Measurements from ENCODE around the gene CTNNBL1.
A peak's percentile ranks its signal among the peaks of the same experiment; 100 is the strongest.
"Not testable (repeated sequence)": the region's sequence is repeated elsewhere in the genome, so short reads cannot be mapped to it uniquely, and the experiment has no call there.

The CTNNBL1 gene

DNA sequence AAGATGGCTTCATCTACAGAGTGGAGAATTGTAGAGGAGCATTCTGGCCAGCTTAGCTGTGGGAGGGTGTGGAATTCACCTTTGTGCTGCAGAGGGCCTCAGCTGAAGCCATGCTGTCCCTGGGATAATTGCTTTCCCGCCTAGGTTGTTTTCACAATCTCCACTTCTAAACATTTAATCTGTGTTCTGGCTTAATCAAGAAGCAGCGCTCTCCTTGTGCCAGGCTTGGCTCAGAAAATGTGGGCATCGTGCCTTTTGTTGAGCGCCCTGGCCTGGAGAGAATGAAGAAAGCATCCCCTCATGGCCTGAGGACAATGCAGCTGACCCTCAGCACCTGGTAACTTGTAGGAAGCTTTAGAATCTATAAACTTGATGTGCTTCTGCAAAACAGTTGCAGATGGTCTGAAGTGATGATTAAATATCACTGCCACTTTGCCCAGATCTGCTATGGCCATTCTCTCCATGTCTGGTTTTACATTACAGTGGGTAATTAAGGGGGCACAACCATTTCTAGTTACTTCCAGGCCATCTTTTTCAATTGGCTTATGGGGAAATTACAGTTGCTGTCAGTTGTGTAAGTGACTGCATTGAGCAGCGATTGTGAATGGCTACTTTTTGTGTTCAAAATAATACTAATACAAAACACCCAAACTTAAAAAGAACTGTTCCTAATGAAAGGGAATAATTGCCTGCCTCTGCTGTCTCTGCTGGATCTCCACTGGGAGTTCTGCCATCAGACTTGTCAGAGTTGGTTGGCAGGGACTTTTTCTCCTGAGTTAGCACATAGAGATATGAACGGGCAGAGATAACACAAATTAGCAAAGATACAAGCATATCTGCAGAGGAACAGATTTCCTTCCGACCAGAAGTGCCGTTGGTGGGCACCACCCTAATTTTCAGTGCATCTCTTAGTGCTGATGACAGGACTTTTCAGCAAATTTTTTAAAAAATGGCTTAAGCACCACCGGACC is 18.4 kb downstream of the CTNNBL1 start:
- DNase-seq (ENCODE audit: low spot score) = no peak

DNA sequence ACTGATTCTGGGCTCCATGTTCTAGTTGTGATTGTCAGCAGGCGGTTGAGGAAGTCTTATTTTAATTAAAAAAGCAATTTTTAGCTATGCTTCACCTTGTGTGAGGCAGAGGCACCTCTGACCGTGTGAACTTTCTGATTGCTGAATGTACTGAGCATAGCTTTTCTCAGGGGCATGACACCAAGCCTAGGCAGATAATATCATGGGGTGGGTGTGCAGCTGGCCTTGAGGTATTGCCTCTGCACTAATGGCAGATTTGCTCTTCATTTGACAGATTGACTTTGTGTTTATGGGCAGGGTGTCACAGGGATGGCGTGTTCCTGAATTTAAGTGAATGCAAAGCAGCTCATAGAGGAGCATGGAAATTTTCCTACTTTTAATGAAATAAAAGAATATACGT is 19.6 kb downstream of the CTNNBL1 start:
- no peak for DNase-seq (ENCODE audit: low spot score)

DNA sequence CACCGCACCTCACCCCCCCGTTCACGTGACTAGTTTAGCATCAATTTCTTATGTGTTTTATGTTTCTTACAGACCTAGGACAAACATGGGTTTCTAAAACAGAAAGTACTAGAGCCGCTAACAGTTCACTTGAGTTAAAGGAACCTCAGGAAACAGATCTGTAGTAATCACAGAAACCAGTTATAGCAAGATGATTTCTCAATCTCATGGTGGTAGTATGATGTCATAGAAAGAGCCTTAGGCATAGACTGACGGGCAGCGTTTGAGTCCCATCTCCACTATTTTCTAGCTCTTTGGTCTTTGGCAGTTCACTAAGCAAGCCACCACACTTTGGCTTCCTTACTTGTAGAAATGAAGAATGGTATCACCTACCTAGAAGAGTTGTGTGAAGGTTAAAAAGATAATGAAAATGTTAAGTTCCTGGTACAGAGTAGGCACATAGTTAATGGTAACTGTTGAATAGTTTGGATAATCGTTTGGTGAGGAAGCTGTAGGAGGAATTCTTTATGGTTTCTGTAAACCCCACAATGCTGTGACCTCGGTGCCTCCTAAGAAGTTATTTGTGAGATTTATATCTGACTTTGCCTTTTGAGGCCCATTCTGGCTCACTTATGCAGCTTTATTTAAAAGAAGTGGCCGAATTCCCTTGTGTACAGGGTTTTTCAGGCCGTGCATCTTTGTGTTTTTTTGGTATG is 21.3 kb downstream of the CTNNBL1 start:
- no peak for DNase-seq (ENCODE audit: low spot score)

DNA sequence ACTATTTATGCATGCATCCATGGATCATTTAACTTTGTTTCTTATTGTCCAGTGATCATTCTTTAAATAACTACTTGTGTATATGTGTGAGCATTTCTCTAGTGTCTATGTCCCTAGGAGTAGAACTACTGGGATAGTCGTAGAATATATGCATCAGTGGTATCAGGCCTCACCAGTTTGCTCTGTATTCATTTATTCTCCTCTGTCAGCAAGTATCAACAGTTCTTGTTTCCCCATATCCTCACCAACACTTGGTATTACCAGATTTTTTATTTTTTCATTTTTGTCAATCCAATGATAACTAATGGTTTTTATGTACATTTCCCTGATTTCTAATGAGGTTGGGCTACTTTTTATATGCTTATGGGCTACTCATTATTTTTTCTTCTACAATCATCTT is 27.9 kb downstream of the CTNNBL1 start:
- no peak for DNase-seq (ENCODE audit: low spot score)

DNA sequence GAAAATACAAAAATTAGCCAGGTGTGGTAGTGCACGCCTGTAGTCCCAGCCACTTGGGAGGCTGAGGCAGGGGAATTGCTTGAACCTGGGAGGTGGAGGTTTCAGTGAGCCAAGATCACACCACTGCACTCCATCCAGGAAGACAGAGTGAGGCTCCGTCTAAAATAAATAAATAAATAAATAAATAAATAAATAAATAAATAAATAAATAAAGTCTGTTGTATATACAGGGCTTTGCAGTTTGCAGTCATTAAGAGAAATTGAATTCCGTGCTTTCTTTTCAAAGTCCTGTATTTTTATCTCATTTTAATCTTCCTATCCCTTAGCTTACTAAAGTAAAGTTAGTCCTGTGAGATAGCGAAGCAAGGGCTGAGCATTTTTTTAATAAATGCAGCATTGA is 28.5 kb downstream of the CTNNBL1 start:
- not testable (repeated sequence) for DNase-seq (ENCODE audit: low spot score)

DNA sequence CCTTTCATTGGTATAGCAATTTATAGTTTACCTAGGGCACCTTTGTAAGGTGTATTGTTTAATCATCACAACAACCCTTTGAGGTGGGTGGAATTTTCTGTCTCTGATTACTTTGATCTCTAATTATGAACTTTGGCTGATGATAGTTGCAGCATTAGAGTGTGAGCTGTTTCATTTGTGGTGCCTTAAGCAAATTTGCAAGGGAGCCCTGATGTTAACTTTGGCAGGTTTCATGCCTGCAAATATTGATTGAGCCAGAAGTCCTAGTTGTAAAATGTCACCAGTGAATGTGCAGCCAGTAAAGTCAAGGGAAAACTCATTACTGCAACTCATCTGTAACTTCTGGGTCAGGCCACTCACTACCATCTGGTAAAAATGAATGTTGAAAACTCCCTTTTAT is 29.8 kb downstream of the CTNNBL1 start:
- no peak for DNase-seq (ENCODE audit: low spot score)

DNA sequence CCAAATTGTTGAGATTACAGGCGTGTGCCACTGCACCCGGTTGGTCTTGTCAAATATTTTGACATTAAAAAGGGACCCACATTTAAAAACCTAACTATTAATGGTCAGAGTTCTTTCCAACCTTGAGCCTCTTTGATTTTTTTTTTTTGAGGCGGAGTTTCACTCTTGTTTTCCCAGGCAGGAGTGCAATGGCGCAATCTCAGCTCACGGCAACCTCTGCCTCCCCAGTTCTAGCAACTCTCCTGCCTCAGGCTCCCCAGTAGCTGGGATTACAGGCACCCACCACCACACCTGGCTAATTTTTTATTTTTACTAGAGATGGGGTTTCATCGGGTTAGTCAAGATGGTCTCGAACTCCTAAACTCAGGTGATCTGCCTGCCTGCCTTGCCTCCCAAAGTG is 31.3 kb downstream of the CTNNBL1 start:
- DNase-seq (ENCODE audit: low spot score) = no peak

DNA sequence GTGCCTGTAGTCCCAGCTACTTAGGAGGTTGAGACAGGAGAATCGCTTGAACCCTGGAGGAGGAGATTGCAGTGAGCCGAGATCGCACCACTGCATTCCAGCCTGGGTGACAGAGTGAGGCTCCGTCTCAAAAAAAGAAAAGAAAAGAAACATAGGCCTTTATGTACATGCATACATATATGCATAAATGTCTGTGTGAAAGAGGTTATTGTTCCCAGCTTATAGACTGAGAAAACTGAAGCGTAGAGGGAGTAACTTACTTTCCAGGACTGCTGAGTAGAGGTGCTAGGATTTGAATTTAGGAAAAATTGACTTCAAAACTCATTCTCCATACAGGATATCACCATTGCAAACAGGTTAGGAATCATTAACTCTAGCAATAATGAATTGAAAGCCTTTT is 32.0 kb downstream of the CTNNBL1 start:
- no peak for DNase-seq (ENCODE audit: low spot score)

DNA sequence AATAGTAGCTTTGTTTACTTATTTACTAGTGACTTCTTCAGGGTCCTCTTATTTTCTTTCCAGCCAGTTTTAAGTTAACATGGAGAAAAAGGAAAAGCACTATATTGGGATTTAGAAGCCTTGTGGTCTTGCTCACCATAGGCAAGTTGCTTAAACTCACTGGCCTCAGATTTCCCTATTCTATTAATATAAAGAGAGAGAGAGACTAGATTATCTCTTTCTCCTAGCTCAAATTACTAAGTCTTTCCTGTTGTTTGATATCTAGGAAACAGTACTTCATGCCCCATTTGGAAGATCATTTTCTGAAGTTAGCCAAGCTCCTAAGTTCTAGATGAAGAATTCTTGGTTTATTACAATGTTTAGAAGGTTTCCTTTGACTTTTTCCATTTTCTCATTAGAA is 32.5 kb downstream of the CTNNBL1 start:
- DNase-seq (ENCODE audit: low spot score) = no peak

DNA sequence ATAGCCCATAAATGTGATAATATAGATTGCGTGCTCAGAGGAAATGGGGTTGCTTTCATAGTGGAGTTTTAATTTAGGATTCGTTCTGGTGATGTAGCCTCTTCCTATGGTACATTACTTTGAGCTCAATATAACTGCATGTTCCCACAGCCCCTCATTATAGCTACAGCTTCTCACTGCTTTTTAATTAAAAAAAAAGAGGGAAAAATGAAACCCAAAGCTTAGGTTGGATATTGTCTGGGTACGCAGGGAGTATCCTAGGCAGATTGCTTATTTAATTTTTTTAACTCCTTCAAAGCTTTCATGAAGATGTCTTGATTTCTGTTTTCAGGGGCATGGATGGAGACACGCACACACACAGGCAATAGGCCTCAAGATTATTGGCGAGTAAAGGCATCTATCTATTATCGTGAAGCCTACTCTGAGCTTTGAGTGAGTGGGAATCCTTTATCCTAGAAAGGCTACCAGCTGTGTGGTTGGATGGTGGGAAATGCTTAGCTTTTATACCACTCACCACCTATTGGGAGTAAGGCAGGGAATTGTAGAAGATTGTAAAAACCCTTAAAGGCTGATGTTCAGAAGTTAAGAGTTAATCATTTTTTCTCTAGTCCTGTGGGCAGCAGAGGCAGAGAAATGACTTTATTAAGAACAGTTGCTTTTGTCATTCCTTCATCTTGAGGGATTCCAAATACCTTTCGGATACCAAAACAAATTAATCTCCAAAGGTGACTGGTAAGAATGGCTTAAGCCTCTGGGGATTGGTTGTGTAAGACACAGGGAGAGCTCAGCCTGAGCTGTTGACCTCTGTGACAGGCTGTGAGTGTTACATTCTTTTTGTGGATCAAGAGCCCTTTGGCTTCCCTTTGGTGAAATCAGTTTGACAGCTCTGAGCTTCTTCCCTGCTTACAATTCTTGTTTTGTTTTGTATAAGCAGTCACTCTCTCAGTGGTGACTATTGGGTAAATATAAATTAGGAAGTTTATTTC is 33.4 kb downstream of the CTNNBL1 start:
- DNase-seq (ENCODE audit: low spot score) = peak; percentile 61

DNA sequence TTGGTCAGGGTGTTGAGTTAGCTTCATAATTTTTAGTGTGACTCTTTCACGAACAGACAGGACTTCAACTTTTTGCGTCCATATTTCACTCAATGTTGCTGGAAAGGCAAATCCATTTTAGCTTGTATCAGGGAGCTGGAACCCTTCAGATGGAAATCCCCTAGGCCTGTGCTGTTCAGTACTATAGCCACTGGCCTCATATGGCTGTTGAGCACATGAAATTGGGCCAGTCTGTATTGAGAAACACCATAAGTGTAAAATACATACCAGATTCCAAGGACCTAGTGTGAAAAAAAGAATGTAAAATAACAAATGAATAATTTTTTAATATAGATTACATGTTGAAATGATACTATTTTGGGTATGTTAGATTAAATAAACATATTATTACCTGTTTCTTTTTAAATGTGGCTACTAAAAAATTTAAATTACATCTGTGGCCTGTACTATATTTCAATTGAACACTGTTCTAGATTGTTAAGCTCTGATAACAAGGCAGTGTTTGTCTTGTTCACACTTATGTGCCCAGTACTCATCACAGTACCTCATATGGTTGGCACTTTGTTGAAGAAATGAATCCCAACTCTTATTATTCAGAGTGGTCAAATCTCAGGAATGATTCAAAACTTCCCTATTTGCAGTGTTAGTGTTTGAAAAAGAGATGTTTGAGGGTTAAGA is 34.3 kb downstream of the CTNNBL1 start:
- no peak for DNase-seq (ENCODE audit: low spot score)

DNA sequence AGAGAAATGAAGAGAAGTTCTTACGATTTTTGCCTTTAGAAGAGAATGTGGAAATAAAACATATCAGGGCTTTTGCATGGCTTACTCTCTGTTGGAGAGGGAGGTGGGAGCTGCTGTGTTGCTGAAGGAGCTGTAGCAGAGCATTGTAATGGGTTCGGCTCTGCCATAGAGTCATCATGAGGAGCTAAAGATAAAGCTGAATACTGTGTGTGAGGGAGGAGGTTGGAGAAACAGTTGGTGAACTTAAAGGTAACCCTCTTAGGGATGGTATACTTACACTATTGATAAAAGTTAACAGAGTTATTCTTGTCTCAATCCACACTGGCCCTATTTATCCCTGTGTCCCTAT is 34.8 kb downstream of the CTNNBL1 start:
- no peak for DNase-seq (ENCODE audit: low spot score)

DNA sequence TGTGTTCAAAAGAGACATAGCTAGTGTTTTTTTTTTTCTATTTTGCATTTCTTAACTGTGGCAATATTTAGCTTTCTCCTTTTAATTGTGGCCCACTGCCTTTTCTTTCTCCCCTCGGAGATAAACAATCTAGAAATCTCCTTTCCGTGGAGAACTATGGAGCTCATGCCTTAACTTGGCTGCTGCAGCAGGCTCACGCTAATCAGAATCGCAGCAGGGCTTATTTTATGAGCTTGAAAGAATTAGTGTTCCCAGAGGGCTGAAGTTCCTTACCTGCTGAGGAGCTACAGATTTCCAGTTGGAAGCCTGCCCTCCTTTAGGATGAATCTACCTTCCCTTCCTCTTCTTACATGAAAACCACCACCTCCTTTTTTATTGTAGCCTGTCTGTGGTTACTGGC is 35.6 kb downstream of the CTNNBL1 start:
- DNase-seq (ENCODE audit: low spot score) = no peak

DNA sequence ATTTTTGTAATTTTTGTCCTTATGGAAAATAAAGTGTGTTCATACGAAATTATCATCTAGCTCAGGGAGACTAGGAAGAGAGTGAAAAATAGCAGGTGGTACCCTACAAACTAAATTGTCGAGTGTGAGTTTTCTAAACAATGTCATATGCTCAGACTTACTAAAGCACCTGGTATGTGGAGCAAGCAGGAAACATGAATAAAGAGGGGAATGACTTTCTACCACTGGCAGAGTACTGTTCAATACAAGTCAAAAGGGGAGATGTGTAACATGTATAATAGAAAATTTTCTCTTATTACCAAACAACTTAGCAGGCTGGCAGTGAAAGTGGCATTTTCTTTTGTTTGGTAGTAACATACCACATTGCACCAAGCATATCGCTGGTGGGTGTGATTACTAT is 36.1 kb downstream of the CTNNBL1 start:
- DNase-seq (ENCODE audit: low spot score) = no peak

DNA sequence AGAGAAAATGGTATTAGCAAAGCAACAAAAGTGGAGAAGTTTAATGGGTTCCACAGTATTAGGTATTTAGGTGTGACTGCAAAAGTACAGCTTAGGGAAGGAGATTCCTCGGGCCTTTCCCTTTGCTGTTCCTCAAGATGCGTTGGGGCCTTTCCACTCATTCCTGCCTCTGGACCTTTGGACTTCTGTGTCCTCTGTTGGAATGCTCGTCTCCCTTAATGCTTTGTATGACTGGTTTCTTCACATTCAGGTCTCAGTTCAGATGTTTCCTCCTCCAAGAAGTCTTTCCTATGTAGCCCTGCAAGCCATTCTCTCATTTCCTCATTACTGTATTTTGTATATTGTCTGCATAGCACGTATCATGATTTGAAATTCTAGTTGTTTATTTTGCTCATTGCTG is 39.6 kb downstream of the CTNNBL1 start:
- no peak for DNase-seq (ENCODE audit: low spot score)

DNA sequence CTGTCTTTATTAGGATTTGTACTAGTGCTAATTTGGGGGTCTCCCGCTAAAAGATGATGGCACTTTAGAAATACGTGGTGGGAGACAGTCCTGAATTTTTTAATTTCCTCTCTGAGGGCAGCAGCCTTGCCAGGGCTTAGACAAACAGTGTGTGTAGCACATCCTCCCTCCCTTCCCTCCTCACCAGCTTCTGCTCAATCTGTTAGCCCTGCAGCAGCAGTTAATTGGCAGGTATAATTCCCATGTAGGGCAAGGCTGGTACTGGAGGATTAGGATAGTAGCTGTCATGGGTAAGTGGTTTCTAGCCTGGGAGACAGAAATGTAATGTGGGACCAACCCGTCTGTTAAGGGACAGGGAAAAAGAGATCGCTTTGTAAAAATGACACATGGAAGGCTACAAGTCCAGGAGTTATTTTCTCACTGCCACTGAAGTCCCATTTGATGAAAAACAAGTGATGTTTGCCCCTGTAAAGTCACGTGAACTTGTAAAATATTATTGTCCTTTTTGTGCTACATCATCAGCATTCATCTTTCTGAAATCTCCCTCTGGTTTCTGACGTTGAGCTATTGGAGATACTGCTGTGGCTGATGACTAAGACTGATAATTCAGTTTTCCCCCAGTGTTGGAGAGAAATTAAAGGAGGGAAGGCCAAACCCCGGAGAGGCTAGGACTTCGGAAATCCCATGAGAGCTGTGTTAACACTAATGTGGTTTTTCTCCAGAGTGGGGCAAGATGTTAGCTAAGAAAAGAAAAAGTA is 40.6 kb downstream of the CTNNBL1 start:
- no peak for DNase-seq (ENCODE audit: low spot score)

DNA sequence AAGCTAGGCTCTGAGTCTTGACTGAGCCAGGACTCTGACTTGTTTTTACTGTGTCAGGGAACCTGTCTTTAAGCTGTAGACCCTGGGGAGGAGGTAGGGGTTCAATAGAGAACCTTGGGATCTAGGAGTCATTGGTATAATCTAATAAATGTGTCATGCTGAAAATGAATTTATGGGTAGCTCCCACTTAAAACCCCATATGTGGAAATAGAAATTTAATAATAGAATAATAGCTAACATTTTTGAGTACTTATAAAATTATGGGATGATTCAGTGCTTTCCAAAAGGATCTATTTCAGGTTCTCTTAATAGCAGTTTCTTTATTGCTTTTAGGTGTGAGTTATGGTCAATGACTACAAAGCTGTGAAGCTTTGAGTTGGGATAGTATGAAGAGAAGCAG is 41.7 kb downstream of the CTNNBL1 start:
- DNase-seq (ENCODE audit: low spot score) = no peak

DNA sequence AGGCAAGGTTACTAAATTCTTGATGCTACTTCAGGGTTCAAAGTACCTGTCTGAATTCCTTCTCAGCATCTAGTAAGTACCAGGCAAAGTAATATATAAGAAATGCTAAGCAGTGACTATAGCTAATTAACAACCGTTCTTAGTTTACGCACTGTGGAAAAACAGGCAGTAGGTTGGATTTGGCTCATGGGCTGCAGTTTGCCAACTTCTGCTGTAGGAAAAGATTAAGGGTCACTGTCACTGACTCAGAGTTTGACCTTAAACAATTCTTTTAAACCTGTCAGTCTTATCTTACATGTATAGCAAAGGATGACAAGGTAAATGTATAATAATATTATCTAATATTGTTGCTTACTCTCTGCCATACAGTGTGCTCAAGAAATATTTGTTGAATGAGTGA is 42.3 kb downstream of the CTNNBL1 start:
- no peak for DNase-seq (ENCODE audit: low spot score)

DNA sequence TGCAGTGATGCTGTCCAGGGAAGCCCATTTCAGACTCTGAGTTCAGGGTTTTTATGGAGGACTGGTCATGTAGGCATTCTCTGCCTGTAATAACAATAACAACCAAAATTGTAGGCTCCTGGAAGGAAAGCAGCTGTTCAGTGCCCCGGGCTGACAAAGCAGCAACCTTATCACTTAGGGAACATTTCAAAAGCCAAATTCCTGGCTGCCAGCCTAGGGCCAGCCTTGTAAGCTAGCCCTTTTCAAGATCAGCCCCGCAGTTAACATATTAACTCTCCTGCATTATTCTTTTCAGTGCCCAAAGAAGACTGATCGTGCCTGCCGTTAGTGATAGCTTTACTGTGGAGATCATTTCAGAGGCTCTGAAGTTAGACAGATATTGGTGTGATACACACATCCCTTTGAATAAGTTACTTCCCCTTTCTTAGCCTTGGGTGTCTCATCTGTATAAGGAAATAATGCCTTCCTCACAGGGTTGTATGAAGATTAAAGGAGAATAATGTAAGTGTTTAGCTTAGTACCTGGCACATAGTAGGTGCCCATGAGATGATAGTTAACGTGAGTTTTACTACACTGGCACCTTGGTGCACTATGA is 44.1 kb downstream of the CTNNBL1 start:
- no peak for DNase-seq (ENCODE audit: low spot score)

DNA sequence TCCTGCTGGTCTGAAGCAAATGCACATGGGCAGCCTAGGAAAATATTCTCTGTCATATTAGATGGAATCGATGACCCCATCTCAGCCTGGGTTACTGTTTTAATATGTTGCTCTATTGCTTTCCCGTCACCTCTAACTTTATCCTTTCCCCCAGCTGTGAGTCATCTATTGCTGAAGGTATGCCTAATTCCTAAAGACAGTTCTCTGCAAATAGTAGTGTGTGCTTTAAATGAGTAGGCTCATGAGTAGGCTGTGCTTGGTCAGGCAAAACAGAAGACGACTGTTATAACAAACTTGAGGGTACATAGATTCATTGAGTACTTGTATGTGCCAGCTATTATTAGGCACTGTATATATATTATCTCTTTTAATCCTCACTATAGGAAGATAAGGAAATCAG is 47.2 kb downstream of the CTNNBL1 start:
- no peak for DNase-seq (ENCODE audit: low spot score)

DNA sequence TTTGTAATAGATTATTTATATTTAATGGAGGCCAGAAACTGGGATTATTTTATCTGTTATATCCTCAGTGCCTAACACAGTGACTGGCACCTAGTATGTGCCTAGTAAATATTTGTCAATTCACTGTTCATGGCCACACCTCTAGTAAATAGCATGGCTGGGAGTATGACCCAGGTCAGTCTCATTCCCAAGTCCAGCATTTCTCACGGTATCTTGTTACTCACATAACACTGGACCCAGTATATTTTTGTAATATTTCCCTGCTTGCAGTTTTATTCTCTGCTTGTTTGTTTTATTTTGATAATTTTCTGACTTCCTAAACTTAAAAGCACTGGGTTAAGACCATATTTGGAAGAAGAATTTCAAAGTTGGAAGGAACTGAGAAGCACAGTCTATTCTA is 47.7 kb downstream of the CTNNBL1 start:
- DNase-seq (ENCODE audit: low spot score) = no peak

All from iPS-NIHi11 (cell line).